Natural killer cell (primary cell): ENCODE data around the gene KIRREL3. TPM values are rescaled to one million over a fixed set of nuclear protein-coding genes. Genes with fewer than 3 reads are reported as not detected.

Source experiments
- ATAC-seq, 3 donors: fragments of 150-1000 bp in 2 of 3; fragments of 200-7000 bp in 1 of 3; cut with Tn5 transposase; 1 replicate in 1 of 3; 2 replicates in 2 of 3; pipeline ENCODE4 v1.10.0; 2021; ENCODE audit warnings: mild to moderate bottlenecking in 2 of 3, moderate library complexity in 2 of 3
- DNase-seq, 2 donors: peaks; one replicate each; pipeline versions ENCODE4 v3.0.0 to v3.0.0-alpha.2; 2013 to 2021; ENCODE audit warnings: mixed read lengths in 1 of 2
- H3K27ac ChIP-seq: one replicate; pipeline ENCODE4 v1.5.1; 2013; ENCODE audit warnings: mild to moderate bottlenecking, low read length
- H3K27me3 ChIP-seq: one replicate; pipeline ENCODE4 v1.6.1; 2013; ENCODE audit warnings: low read length; ENCODE audit not compliant: control insufficient read depth, insufficient read depth
- H3K36me3 ChIP-seq: one replicate; pipeline ENCODE4 v1.6.1; 2013; ENCODE audit warnings: low read length; ENCODE audit not compliant: control insufficient read depth, insufficient read depth
- H3K4me1 ChIP-seq: one replicate; pipeline ENCODE4 v1.6.1; 2013; ENCODE audit warnings: low read length; ENCODE audit not compliant: control insufficient read depth, insufficient read depth
- H3K4me3 ChIP-seq: one replicate; pipeline ENCODE4 v1.5.1; 2013; ENCODE audit warnings: low read length
- H3K9me3 ChIP-seq: one replicate; pipeline ENCODE4 v1.6.1; 2013; ENCODE audit warnings: low read length; ENCODE audit not compliant: control insufficient read depth, insufficient read depth
- H3K27ac Mint-ChIP-seq, 2 donors: one replicate each; pipeline ENCODE4 v1.8.0; 2022; ENCODE audit warnings: mild to moderate bottlenecking in 2 of 2, mixed read lengths in 2 of 2, moderate library complexity in 1 of 2
- H3K27me3 Mint-ChIP-seq, 2 donors: one replicate each; pipeline ENCODE4 v1.8.0; 2022; ENCODE audit warnings: low read depth in 2 of 2, mixed read lengths in 2 of 2
- H3K36me3 Mint-ChIP-seq: one replicate; pipeline ENCODE4 v1.8.0; 2022; ENCODE audit warnings: mixed read lengths
- H3K4me1 Mint-ChIP-seq, 2 donors: one replicate each; pipeline ENCODE4 v1.8.0; 2022; ENCODE audit warnings: mixed read lengths in 2 of 2
- H3K4me3 Mint-ChIP-seq: one replicate; pipeline ENCODE4 v1.8.0; 2022; ENCODE audit warnings: mild to moderate bottlenecking, moderate library complexity, mixed read lengths
- H3K9me3 Mint-ChIP-seq, 2 donors: one replicate each; pipeline ENCODE4 v1.8.0; 2022; ENCODE audit warnings: mixed read lengths in 2 of 2
- WGBS: methylation state at CpG from one replicate; pipeline ENCODE4 v1.1.7; 2013; ENCODE audit warnings: missing lambda C conversion rate; ENCODE audit not compliant: insufficient coverage; 5-methylcytosine and 5-hydroxymethylcytosine counted together
- intact Hi-C: fragments of 100-400 bp; cut with micrococcal nuclease; formaldehyde crosslinking; loops from one replicate; pipeline ENCODE4 v1.14.2; 2022
- total RNA-seq, 4 donors: library from RNA; stranded (reverse); fragments of 120-200 nt in 1 of 4; gene quantifications; one replicate each; pipeline versions ENCODE4 v1.2.3 to v1.2.4, GENCODE V29; 2013 to 2022
- TF ChIP-seq, protein P1 (sequence below): fragments of 200-600 bp; IDR thresholded peaks from one replicate; pipeline ENCODE4 v1.8.0; 2022; ENCODE audit warnings: antibody characterized with exemption

Gene KIRREL3
- total RNA-seq, 3 donors from 2014 or later (not counting 1 experiment from before 2014, with no cell fraction given) = not detected

DNA sequence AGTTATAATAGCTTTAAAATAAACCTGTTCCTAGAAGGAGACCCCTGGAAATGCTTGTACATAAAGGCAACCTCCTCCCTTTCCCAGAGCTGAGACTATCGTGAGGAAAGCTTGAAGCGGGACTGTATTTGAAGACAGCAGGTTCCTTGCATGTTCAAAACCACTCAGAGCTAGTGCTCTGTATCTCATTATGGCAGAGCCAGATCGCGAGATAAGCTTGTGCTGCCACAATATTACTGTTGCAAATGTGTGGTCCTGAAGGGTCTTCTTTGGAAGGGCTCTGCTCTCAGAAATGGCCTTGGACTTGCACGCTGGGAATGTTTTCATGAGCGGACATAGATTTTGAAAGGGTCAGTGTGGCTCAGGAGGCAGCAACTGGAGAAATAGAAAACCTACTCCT lies 168.2 kb downstream of the KIRREL3 start:
- WGBS = 91% methylated on average over 6 of the region's 6 CpGs
- no peak for DNase-seq

DNA sequence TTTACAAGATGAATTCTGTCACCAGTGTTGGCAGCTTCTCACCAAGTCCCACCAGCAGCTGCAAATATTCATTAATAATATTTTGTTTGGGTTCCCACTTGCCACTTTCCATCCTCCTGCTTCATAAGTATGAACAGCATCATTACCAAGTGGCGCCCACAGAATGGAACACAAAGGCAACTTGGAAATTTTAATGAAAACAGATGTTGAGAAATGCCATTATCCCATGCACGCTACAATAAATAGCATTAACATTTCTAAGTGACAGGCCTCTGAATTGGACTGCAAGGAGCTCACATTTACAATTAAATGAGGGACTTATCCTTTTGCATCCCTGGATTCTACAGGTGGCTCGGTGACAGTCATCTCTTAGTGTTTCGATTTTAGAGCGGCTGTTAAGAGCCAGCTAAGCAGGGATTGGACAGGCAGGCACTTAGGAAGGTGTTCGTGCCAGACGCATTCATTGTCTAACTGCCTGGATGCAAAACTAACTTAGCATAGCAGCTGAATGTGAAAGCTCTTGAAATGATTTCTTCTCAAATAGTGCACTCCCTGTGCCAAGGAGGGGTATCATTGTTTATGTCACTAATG lies 170.3 kb downstream of the KIRREL3 start:
- H3K4me3 Mint-ChIP-seq = no peak overlapping the region

More for the DNA sequence above, 168.2 kb downstream of the KIRREL3 start:
- H3K4me3 Mint-ChIP-seq = no peak overlapping the region
- Histone ChIP-seq H3K4me1 (no peaks in the 10 kb centered on the region), H3K36me3 (no peaks in the 10 kb centered on the region), H3K27me3 (no peaks in the 10 kb centered on the region), H3K9me3 (no peaks in the 10 kb centered on the region), H3K4me3 (no peak overlapping the region), H3K27ac (no peak overlapping the region)
- no peaks in the 10 kb centered on the region for H3K4me1 Mint-ChIP-seq
- ATAC-seq = no peak
- TF ChIP-seq, protein P1, sequence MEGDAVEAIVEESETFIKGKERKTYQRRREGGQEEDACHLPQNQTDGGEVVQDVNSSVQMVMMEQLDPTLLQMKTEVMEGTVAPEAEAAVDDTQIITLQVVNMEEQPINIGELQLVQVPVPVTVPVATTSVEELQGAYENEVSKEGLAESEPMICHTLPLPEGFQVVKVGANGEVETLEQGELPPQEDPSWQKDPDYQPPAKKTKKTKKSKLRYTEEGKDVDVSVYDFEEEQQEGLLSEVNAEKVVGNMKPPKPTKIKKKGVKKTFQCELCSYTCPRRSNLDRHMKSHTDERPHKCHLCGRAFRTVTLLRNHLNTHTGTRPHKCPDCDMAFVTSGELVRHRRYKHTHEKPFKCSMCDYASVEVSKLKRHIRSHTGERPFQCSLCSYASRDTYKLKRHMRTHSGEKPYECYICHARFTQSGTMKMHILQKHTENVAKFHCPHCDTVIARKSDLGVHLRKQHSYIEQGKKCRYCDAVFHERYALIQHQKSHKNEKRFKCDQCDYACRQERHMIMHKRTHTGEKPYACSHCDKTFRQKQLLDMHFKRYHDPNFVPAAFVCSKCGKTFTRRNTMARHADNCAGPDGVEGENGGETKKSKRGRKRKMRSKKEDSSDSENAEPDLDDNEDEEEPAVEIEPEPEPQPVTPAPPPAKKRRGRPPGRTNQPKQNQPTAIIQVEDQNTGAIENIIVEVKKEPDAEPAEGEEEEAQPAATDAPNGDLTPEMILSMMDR = no peak
- no peak overlapping the region for H3K27ac Mint-ChIP-seq
- no peaks in the 10 kb centered on the region for H3K36me3 Mint-ChIP-seq
- peaks cover 13 to 44% of the 10 kb centered on the region in 2 donors for H3K27me3 Mint-ChIP-seq
- intact Hi-C loops = no loop called here
- no peaks in the 10 kb centered on the region for H3K9me3 Mint-ChIP-seq

DNA sequence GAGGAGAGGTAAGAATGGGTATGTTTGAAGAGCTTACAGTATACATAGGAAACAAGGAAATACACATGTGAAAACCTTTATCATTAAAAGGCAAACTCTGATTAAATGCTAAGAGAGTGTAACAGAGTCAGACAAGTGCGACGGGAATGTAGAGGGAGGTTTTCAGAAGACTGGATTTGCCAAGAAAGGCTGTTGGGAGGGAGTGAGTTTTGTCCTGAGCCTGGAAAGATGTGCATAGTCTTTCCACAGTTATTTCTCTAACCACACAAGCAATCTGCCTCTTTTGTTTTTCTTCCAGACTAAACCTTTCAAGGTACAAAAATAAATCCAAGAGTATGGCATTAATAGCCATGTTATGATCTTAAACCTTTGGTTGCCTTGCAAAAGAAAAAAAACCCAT lies 170.9 kb downstream of the KIRREL3 start:
- peaks cover 24 to 37% of the 10 kb centered on the region in 2 donors for H3K27me3 Mint-ChIP-seq
- Histone ChIP-seq H3K36me3 (no peaks in the 10 kb centered on the region), H3K4me3 (no peak overlapping the region), H3K27ac (no peak overlapping the region), H3K9me3 (no peaks in the 10 kb centered on the region), H3K4me1 (no peaks in the 10 kb centered on the region), H3K27me3 (no peaks in the 10 kb centered on the region)
- no peaks in the 10 kb centered on the region for H3K4me1 Mint-ChIP-seq
- ATAC-seq = no peak
- TF ChIP-seq, protein P1 = no peak
- WGBS = 100% methylated on average over 2 of the region's 2 CpGs
- no peak overlapping the region for H3K27ac Mint-ChIP-seq
- no peak for DNase-seq
- H3K9me3 Mint-ChIP-seq = no peaks in the 10 kb centered on the region
- no peak overlapping the region for H3K4me3 Mint-ChIP-seq
- H3K36me3 Mint-ChIP-seq = no peaks in the 10 kb centered on the region
- intact Hi-C loops = no loop called here

More for the DNA sequence above, 170.3 kb downstream of the KIRREL3 start:
- TF ChIP-seq, protein P1 = no peak
- ATAC-seq = no peak
- no peaks in the 10 kb centered on the region for H3K36me3 Mint-ChIP-seq
- 70% methylated on average over 7 of the region's 7 CpGs for WGBS
- no peaks in the 10 kb centered on the region for H3K4me1 ChIP-seq
- H3K27me3 ChIP-seq = no peaks in the 10 kb centered on the region
- DNase-seq = no peak
- no peaks in the 10 kb centered on the region for H3K9me3 Mint-ChIP-seq
- H3K4me1 Mint-ChIP-seq = no peaks in the 10 kb centered on the region
- H3K4me3 ChIP-seq = no peak overlapping the region
- no peaks in the 10 kb centered on the region for H3K36me3 ChIP-seq
- no peak overlapping the region for H3K27ac ChIP-seq
- no peak overlapping the region for H3K27ac Mint-ChIP-seq
- intact Hi-C loops = no loop called here
- H3K27me3 Mint-ChIP-seq = peaks cover 24 to 42% of the 10 kb centered on the region in 2 donors
- no peaks in the 10 kb centered on the region for H3K9me3 ChIP-seq

DNA sequence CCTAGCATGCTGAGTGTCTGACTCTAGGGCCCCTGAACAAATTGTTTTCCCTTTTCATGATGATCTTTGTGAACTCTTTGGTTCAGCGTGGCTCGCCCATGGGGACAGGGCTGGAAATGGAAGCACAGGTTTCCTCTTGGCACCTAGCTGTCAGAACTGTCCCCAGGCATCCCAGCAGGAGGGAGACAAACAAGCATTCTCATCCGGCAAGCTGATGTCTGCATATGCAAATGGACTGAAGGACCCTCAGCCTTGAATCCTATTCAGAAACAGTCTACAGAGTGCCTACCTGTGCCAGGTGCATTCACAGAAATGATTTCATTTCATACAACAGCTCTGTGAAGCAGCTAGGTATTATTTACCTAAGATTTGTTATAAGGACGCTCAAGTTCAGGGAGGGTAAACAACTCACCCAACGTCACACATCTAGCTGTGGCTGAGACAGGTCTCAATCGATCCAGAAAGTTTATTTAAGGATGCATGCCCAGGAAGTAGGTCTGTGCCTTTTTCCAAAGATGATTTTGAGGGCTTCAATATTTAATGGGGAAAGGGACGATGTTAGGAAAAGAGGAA lies 176.4 kb downstream of the KIRREL3 start:
- no peaks in the 10 kb centered on the region for H3K4me1 ChIP-seq
- Mint-ChIP-seq H3K4me1 (no peaks in the 10 kb centered on the region), H3K36me3 (no peaks in the 10 kb centered on the region), H3K4me3 (no peak overlapping the region), H3K27me3 (peaks cover 26 to 46% of the 10 kb centered on the region in 2 donors), H3K9me3 (no peaks in the 10 kb centered on the region), H3K27ac (no peak overlapping the region)
- DNase-seq = no peak
- H3K27me3 ChIP-seq = no peaks in the 10 kb centered on the region
- intact Hi-C loops = no loop called here
- 85% methylated on average over 7 of the region's 7 CpGs for WGBS
- no peak overlapping the region for H3K4me3 ChIP-seq
- H3K27ac ChIP-seq = no peak overlapping the region
- H3K36me3 ChIP-seq = no peaks in the 10 kb centered on the region
- H3K9me3 ChIP-seq = no peaks in the 10 kb centered on the region
- TF ChIP-seq, protein P1 = no peak
- ATAC-seq = no peak
